NCI-H748 (cell line): ENCODE results near the gene SOX2.
A peak's percentile ranks its signal among the peaks of the same experiment; 100 is the strongest.
"Not testable (repeated sequence)": the region's sequence is repeated elsewhere in the genome, so short reads cannot be mapped to it uniquely, and the experiment has no call there.

Experiments
- DNase-seq: peaks from one replicate; lab custom pipeline; 2025; ENCODE audit not compliant: unreplicated experiment; lab: John Stamatoyannopoulos, UW

The SOX2 gene

DNA sequence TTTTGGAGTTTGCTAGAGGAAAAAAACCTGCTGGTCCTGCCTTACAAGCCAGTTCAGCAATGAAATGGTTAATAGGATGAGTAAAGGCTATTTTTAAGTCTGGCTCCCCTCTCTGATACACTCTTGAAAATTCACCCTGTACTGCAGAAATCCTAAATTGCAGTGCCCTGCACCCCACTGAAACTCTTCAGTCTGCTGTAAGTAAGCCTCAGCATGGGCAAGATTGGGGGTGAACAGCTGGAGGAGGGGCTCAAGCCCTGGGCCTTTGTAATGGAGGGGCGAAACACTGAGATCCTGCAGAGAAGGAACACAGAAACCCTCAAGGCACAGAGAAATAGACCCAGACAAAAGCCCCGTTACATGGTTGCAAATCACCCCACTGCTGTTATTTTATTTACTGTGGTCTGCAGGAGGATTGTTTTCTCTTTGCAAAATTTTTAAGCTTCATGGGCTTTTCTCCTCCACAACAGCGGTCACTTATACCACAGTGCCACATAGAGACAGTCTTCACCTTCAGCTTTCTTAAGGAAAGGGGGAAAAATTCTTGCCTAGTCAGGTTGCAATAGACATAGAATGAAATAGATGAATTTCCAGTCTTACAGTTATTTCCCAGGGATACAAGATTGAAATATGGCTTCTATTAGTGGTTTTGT lies 45.0 kb downstream of the SOX2 start:
- DNase-seq = no peak

DNA sequence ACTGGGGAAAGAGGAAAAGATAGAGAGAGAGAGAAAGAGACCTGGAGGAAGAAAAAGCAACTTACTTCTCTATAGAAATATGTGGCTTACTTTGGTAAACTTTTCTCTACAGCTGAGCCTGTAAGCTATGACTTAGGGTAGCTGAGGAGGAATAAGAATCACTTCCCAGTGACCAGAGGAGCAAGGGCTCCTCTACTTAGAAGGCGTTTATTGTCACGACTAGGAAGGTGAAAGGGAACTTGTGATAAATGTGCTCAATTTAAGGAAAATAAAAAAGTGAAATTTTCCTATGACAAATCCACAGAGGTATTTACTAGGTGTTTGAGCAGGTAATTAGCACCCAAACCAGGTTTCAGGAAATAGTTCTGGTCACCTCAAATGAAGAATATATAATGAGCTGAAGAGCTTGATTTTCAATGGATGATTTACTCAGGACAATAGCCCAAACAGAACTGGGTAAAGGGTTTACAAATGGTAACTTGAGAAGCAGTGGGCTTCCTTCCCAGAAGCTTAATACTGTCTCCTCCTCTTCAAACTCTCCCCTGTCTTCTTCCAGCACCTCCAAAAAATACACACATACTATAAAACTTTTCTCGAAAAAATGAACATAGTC lies 46.1 kb downstream of the SOX2 start:
- DNase-seq = peak; percentile 53

DNA sequence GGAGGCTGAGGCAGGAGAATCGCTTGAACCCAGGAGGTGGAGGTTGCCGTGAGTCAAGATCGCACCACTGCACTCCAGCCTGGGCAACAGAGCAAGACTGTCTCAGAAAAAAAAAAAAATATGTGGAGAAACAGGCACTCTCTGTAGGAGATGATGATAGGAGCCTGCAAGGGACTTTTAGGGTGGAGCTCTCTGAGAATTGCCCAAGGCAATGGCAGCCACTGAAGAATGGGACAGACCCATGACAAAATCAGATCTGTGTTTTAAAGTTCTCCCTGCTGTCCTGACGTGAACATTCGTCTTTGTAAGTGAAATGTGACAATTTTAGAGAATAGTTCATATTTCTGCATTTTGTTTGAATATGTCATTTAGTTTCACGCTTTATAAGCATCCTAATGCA lies 50.2 kb downstream of the SOX2 start:
- no peak for DNase-seq

GRCh38 chr3:181764033-181764432 lies 52.3 kb downstream of the SOX2 start:
- DNase-seq = not testable (repeated sequence)
